PC-3 (cell line): Measurements from ENCODE around the gene TINAGL1. TPM values are rescaled to one million over a fixed set of nuclear protein-coding genes. Genes with fewer than 3 reads are reported as not detected.

ENCODE experiments used
- ATAC-seq: fragments of 200-7000 bp; cut with Tn5 transposase; 2 replicates; pipeline ENCODE4 v1.9.1; 2020; ENCODE audit warnings: mild to moderate bottlenecking, moderate library complexity
- BruUV-seq: library from RNA; stranded (reverse); fragments of 400-500 nt; replicated peaks from 2 replicates; lab custom pipeline; 2021; lab: Mats Ljungman, UMichigan
- CTCF ChIA-PET: fragments of 300-600 bp; sonication (Branson Sonifier 250); formaldehyde crosslinking; loops from one replicate; lab custom pipeline; 2022; ENCODE audit warnings: antibody characterized with exemption; lab: Charles Lee
- POLR2A ChIA-PET: fragments of 300-600 bp; sonication (Branson Sonifier 250); formaldehyde crosslinking; loops from one replicate; lab custom pipeline; 2022; ENCODE audit warnings: antibody characterized with exemption; ENCODE audit not compliant: unreplicated experiment; lab: Charles Lee
- DNase-seq: peaks from one replicate; pipeline ENCODE4 v3.0.0-alpha.2; 2015
- H2AFZ ChIP-seq: fragments of 300-600 bp; sonication (generic); 2 replicates; pipeline ENCODE4 v1.6.0; 2016; ENCODE audit warnings: antibody characterized with exemption, low read length
- H3F3A ChIP-seq: fragments of 300-600 bp; sonication (generic); one replicate; pipeline ENCODE4 v1.6.0; 2017; ENCODE audit warnings: antibody characterized with exemption, low read length, control low read depth, mild to moderate bottlenecking; ENCODE audit not compliant: unreplicated experiment
- H3K27ac ChIP-seq: fragments of 300-600 bp; sonication (generic); 2 replicates; pipeline ENCODE4 v1.5.1; 2016; ENCODE audit warnings: mild to moderate bottlenecking, low read length
- H3K27me3 ChIP-seq: fragments of 300-600 bp; sonication (generic); 2 replicates; pipeline ENCODE4 v1.6.1; 2016; ENCODE audit warnings: low read length, mixed read lengths
- H3K36me3 ChIP-seq: fragments of 300-600 bp; sonication (generic); 2 replicates; pipeline ENCODE4 v1.6.1; 2016; ENCODE audit warnings: low read depth, mixed run types, low read length, mixed read lengths
- H3K4me1 ChIP-seq: fragments of 300-600 bp; sonication (generic); 2 replicates; pipeline ENCODE4 v1.5.1; 2016; ENCODE audit warnings: low read length; ENCODE audit not compliant: insufficient read depth
- H3K4me2 ChIP-seq: fragments of 300-600 bp; sonication (generic); 2 replicates; pipeline ENCODE4 v1.6.0; 2016; ENCODE audit warnings: low read length
- H3K4me3 ChIP-seq: fragments of 300-600 bp; sonication (generic); 2 replicates; pipeline ENCODE4 v1.5.1; 2016; ENCODE audit warnings: mild to moderate bottlenecking, low read length, mixed read lengths
- H3K79me2 ChIP-seq: fragments of 300-600 bp; sonication (generic); 2 replicates; pipeline ENCODE4 v1.6.1; 2017; ENCODE audit warnings: low read length, mixed read lengths
- H3K9ac ChIP-seq: fragments of 300-600 bp; sonication (generic); 2 replicates; pipeline ENCODE4 v1.6.0; 2016; ENCODE audit warnings: mild to moderate bottlenecking, low read length
- H3K9me2 ChIP-seq: fragments of 300-600 bp; sonication (generic); replicated peaks from 2 replicates; pipeline ENCODE4 v1.6.1; 2016; ENCODE audit warnings: mixed run types, low read length, mixed read lengths
- H3K9me3 ChIP-seq: fragments of 300-600 bp; sonication (generic); 2 replicates; pipeline ENCODE4 v1.6.1; 2016; ENCODE audit warnings: low read length, mixed read lengths
- H4K20me1 ChIP-seq: fragments of 300-600 bp; sonication (generic); 2 replicates; pipeline ENCODE4 v1.6.1; 2016; ENCODE audit warnings: low read length, mixed read lengths
- EZH2 ChIP-seq: fragments of 300-600 bp; sonication (generic); IDR thresholded peaks from one replicate; pipeline ENCODE4 v1.6.1; 2017; ENCODE audit warnings: antibody characterized with exemption, mild to moderate bottlenecking, low read length; ENCODE audit not compliant: unreplicated experiment
- EZH2phosphoT487 ChIP-seq: fragments of 300-600 bp; sonication (generic); IDR thresholded peaks from 2 replicates; pipeline ENCODE4 v1.6.1; 2018; ENCODE audit warnings: mild to moderate bottlenecking, antibody characterized with exemption, low read length, borderline replicate concordance
- intact Hi-C: fragments of 100-400 bp; cut with micrococcal nuclease; formaldehyde crosslinking; loops from 2 replicates; pipeline ENCODE4 v1.9.0; 2023
- total RNA-seq: library from RNA; depleted of rRNA; stranded (reverse); fragments of >200 nt; gene quantifications from 2 replicates; pipeline ENCODE4 v1.2.3, GENCODE V29; 2014
- TF ChIP-seq, protein P1 (sequence below): fragments of 300-600 bp; sonication (generic); conservative IDR thresholded peaks from 2 replicates; pipeline ENCODE4 v1.5.1; 2017; ENCODE audit warnings: antibody characterized with exemption, low read depth, mild to moderate bottlenecking, low read length

The TINAGL1 gene
- total RNA-seq, 1 experiment from 2014 or later: 176 TPM

DNA sequence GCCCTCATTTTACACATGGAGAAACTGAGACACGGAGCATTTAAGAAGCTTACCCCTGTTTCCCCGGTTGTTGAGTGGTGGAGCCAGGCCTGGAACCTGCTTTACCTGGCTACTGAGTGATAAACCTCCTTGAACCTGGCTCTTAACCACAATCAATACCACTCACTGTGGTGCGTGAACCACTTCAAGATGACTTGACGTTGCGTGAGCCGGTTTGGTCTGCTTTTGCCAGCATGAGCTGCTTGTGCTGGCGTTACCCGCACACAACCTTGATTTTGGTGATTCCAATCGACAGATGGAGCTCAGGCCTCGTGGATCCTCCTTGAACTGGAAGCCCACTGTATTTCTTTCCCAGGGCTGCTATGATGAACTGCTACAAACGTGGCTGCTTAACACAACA is 6.1 kb upstream of the TINAGL1 start:
- Histone ChIP-seq H3K9ac (no peak overlapping the region), H3K27ac (no peak overlapping the region), H3K4me2 (no peak overlapping the region), H3K4me1 (peaks cover 40% of the 10 kb centered on the region), H3K9me3 (no peaks in the 10 kb centered on the region), H2AFZ (no peak overlapping the region), H3K4me3 (no peak overlapping the region), H3K27me3 (no peaks in the 10 kb centered on the region), H3K36me3 (no peaks in the 10 kb centered on the region), H4K20me1 (no peaks in the 10 kb centered on the region), H3K79me2 (0 out of 2 replicates have a peak, but pooled peaks cover 6% of the 10 kb centered on the region), H3K9me2 (no peaks in the 10 kb centered on the region), H3F3A (no peaks in the 10 kb centered on the region)
- no TSS peak for BruUV-seq
- intact Hi-C loops: no loop called here
- POLR2A ChIA-PET: no interaction called here
- ATAC-seq (no peak), DNase-seq (no peak)
- CTCF ChIA-PET: no interaction called here
- TF ChIP-seq EZH2phosphoT487 (no peak), EZH2 (no peak)
- TF ChIP-seq, protein P1, sequence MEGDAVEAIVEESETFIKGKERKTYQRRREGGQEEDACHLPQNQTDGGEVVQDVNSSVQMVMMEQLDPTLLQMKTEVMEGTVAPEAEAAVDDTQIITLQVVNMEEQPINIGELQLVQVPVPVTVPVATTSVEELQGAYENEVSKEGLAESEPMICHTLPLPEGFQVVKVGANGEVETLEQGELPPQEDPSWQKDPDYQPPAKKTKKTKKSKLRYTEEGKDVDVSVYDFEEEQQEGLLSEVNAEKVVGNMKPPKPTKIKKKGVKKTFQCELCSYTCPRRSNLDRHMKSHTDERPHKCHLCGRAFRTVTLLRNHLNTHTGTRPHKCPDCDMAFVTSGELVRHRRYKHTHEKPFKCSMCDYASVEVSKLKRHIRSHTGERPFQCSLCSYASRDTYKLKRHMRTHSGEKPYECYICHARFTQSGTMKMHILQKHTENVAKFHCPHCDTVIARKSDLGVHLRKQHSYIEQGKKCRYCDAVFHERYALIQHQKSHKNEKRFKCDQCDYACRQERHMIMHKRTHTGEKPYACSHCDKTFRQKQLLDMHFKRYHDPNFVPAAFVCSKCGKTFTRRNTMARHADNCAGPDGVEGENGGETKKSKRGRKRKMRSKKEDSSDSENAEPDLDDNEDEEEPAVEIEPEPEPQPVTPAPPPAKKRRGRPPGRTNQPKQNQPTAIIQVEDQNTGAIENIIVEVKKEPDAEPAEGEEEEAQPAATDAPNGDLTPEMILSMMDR: no peak

DNA sequence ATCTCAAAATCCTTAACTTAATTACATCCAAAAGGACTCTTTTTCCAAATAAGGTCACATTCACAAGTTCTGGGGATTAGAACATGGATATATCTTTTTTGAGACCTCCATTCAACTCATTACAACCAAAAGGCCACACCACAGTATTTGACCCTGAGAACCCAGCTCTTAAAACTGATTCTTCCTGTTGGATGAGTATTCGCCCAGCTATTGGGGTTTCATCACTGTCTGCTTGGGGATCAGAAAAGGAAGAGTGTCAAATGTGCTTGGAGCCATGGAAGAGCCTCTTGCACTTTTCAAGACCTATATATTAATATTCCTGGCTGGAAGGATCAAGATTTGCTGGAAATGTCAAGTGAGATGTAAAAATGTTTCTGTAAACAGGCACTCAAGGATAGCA is 5.4 kb upstream of the TINAGL1 start:
- no peaks in the 10 kb centered on the region for H4K20me1 ChIP-seq
- no peak overlapping the region for H3K9ac ChIP-seq
- no peaks in the 10 kb centered on the region for H3K9me2 ChIP-seq
- H3K4me1 ChIP-seq: peaks cover 47% of the 10 kb centered on the region
- H3K79me2 ChIP-seq: 0 out of 2 replicates have a peak, but pooled peaks cover 6% of the 10 kb centered on the region
- no peak overlapping the region for H3K4me2 ChIP-seq
- H2AFZ ChIP-seq: no peak overlapping the region
- TF ChIP-seq EZH2phosphoT487 (no peak), EZH2 (no peak)
- TF ChIP-seq, protein P1: no peak
- CTCF ChIA-PET: no interaction called here
- no TSS peak for BruUV-seq
- no peak for ATAC-seq
- intact Hi-C loops: no loop called here
- H3K4me3 ChIP-seq: no peak overlapping the region
- H3F3A ChIP-seq: no peaks in the 10 kb centered on the region
- POLR2A ChIA-PET: no interaction called here
- DNase-seq: no peak
- no peaks in the 10 kb centered on the region for H3K36me3 ChIP-seq
- H3K27ac ChIP-seq: no peak overlapping the region
- no peaks in the 10 kb centered on the region for H3K9me3 ChIP-seq
- no peaks in the 10 kb centered on the region for H3K27me3 ChIP-seq

DNA sequence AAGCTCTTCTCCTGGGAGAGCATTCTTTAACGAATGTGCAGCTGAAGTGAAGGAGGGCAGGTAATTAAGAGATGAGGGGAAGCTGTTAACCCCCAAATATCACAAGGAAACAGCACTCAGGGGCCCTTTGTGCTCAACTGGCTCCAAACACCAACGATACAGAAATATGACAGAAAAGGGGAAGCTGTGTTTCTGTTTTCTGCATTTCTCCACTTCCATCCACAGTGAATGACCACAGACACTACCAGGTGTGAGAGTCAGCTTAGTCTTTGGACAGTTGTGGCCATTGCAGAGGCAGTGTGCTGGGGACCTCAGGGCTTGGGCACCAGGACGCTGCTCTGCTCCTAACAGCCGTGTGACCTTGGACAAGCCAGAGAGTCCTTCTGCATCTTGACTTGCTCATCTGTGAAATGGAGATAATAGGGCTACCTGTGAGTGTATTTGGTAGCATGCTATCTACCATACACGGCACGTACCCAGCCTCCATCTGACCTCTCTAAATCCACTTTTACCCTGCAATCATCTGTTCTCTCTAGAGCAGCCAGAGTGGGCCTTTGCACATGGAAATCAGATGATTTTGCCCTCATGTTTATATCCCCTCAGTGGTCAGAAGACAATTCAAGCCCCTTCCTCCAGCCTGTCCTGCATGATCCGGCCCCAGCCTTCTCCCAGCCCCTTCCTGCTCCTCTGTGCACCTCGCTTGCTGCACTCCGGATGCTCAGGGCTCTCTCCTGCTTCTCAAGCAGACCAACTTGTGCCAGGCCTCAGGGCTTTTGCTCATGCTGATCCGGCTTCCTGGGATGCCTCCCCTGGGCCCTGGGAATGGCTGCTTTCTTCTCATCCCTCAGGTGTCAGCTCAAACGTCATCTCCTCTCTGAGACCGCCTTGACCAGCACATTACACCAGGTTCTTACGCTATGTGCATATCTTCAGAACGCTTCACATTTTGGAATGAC is 4.7 kb upstream of the TINAGL1 start:
- Histone ChIP-seq H3K9me2 (no peaks in the 10 kb centered on the region), H3K9me3 (no peaks in the 10 kb centered on the region), H2AFZ (no peak overlapping the region), H3F3A (no peaks in the 10 kb centered on the region), H3K4me3 (no peak overlapping the region), H3K36me3 (no peaks in the 10 kb centered on the region), H3K79me2 (peaks cover 9% of the 10 kb centered on the region), H3K27me3 (no peaks in the 10 kb centered on the region), H3K27ac (no peak overlapping the region), H3K9ac (no peak overlapping the region), H3K4me1 (peaks cover 50% of the 10 kb centered on the region), H3K4me2 (no peak overlapping the region), H4K20me1 (no peaks in the 10 kb centered on the region)
- DNase-seq: no peak
- TF ChIP-seq, protein P1: no peak
- TF ChIP-seq EZH2phosphoT487 (no peak), EZH2 (no peak)
- ChIA-PET POLR2A (no interaction called here), CTCF (no interaction called here)
- BruUV-seq: no TSS peak
- intact Hi-C loops: no loop called here
- ATAC-seq: no peak
